Naive thymus-derived CD8-positive, alpha-beta T cell (primary cell): ENCODE measurements around the gene MROH7. TPM values are rescaled to one million over a fixed set of nuclear protein-coding genes. Genes with fewer than 3 reads are reported as not detected.
A peak's percentile ranks its signal among the peaks of the same experiment; 100 is the strongest.

Source experiments
- ATAC-seq, 2 donors: fragments of 150-1000 bp; cut with Tn5 transposase in 1 of 2; sonication (Bioruptor Pico), chemical (Tn5 transposase) in 1 of 2; 1 replicate in 1 of 2; 2 replicates in 1 of 2; pipeline ENCODE4 v1.10.0; 2021; ENCODE audit warnings: mild to moderate bottlenecking in 2 of 2, moderate library complexity in 2 of 2
- POLR2A ChIA-PET: fragments of 350-600 bp; sonication (Branson Sonifier 250); formaldehyde crosslinking; loops from one replicate; lab custom pipeline; 2021; ENCODE audit warnings: antibody characterized with exemption; lab: Charles Lee
- DNase-seq, 10 donors: peaks; one replicate each; pipeline versions ENCODE4 v3.0.0 to v3.0.0-alpha.2; 2020 to 2022
- H3K27ac Mint-ChIP-seq, 10 donors: one replicate each; pipeline ENCODE4 v1.8.0; 2020 to 2022; ENCODE audit warnings: mild to moderate bottlenecking in 10 of 10, mixed read lengths in 10 of 10, moderate library complexity in 4 of 10, inconsistent platforms in 1 of 10
- H3K27me3 Mint-ChIP-seq, 5 donors: one replicate each; pipeline ENCODE4 v1.8.0; 2021 to 2022; ENCODE audit warnings: mixed read lengths in 5 of 5
- H3K36me3 Mint-ChIP-seq, 3 donors: one replicate each; pipeline ENCODE4 v1.8.0; 2020 to 2022; ENCODE audit warnings: mixed read lengths in 3 of 3, mild to moderate bottlenecking in 2 of 3, inconsistent platforms in 1 of 3
- H3K4me1 Mint-ChIP-seq, 4 donors: one replicate each; pipeline ENCODE4 v1.8.0; 2021 to 2022; ENCODE audit warnings: mixed read lengths in 4 of 4
- H3K4me3 Mint-ChIP-seq, 10 donors: one replicate each; pipeline ENCODE4 v1.8.0; 2020 to 2022; ENCODE audit warnings: mild to moderate bottlenecking in 10 of 10, mixed read lengths in 10 of 10, moderate library complexity in 6 of 10, inconsistent platforms in 1 of 10
- H3K9me3 Mint-ChIP-seq, 9 donors: one replicate each; pipeline ENCODE4 v1.8.0; 2020 to 2022; ENCODE audit warnings: mixed read lengths in 9 of 9, mild to moderate bottlenecking in 3 of 9, inconsistent platforms in 1 of 9, moderate library complexity in 1 of 9
- polyA plus RNA-seq, 3 donors: library from polyadenylated mRNA; unstranded; fragments of 300-500 nt; fragmentation: Illumina TruSeq; gene quantifications; one replicate each; pipeline ENCODE4 v1.2.3, GENCODE V29; 2021
- total RNA-seq, 8 experiments: library from RNA in 2 of 8; stranded (reverse) in 2 of 8; gene quantifications; one replicate each; pipeline ENCODE4 v1.2.3 and lab custom pipeline; 2021 to 2026

Gene MROH7
- total and polyA plus RNA-seq, 5 experiments from 2014 or later: 0.18 TPM; not detected in 4

GRCh38 chr1:54604051-54604450 is 37.5 kb upstream of the MROH7 start:
- peaks cover 12 to 26% (median 16%) of the 10 kb centered on the region in 4 donors for H3K4me1 Mint-ChIP-seq
- peak overlapping the region in 9 of 10 donors; percentile 14 to 94 (median 83) for H3K27ac Mint-ChIP-seq
- peak in 1 of 2 donors; percentile 15 for ATAC-seq
- H3K27me3 Mint-ChIP-seq: no peaks in the 10 kb centered on the region
- no peak for DNase-seq
- POLR2A ChIA-PET: interaction anchor here (0.6 kb wide), 2 partner anchors 72 to 491 kb away, joined by 3 to 4 read pairs; no protein-coding TSS in a partner anchor
- H3K4me3 Mint-ChIP-seq: peak overlapping the region in 8 of 10 donors; percentile 7 to 84 (median 63)
- no peaks in the 10 kb centered on the region for H3K9me3 Mint-ChIP-seq
- no peaks in the 10 kb centered on the region for H3K36me3 Mint-ChIP-seq

GRCh38 chr1:54604572-54605370 is 36.8 kb upstream of the MROH7 start:
- POLR2A ChIA-PET: interaction anchor here (0.6 kb wide), 1 partner anchor 492 kb away, joined by 4 read pairs; no protein-coding TSS in a partner anchor
- Mint-ChIP-seq H3K27me3 (no peaks in the 10 kb centered on the region), H3K4me1 (peaks cover 12 to 26% (median 16%) of the 10 kb centered on the region in 4 donors), H3K4me3 (peak overlapping the region in 8 of 10 donors; percentile 7 to 84 (median 63)), H3K9me3 (no peaks in the 10 kb centered on the region), H3K27ac (peak overlapping the region; percentile 14 to 94 (median 82)), H3K36me3 (no peaks in the 10 kb centered on the region)
- peak; percentile 97 to 98 for ATAC-seq
- peak; percentile 4 to 68 (median 36) for DNase-seq

- peak overlapping the region in 3 of 10 donors; percentile 3 to 83 (median 23) for H3K27ac Mint-ChIP-seq
- POLR2A ChIA-PET: no interaction called here
These were observed 35.2 kb upstream of the MROH7 start for GRCh38 chr1:54606096-54606989.

DNA sequence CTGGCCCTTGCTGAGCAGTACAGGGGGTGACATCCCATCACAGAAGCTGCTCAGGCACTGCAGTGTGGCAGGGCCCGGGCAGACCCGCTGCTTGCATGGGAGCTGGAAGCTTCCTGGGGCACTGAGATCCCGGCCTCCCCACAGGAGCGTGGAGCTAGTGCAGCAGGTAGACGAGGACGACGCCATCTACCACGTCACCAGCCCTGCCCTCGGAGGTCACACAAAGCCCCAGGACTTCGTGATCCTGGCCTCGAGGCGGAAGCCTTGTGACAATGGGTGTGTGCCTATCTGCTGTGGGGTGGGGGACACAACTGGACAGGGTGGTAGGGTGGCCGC is 34.6 kb upstream of the MROH7 start:
- no peaks in the 10 kb centered on the region for H3K36me3 Mint-ChIP-seq
- ATAC-seq (no peak), DNase-seq (no peak)
- POLR2A ChIA-PET: no interaction called here
- no peaks in the 10 kb centered on the region for H3K9me3 Mint-ChIP-seq
- no peak overlapping the region for H3K27ac Mint-ChIP-seq
- no peaks in the 10 kb centered on the region for H3K27me3 Mint-ChIP-seq
- H3K4me3 Mint-ChIP-seq: no peak overlapping the region
- H3K4me1 Mint-ChIP-seq: peaks cover 12 to 26% (median 16%) of the 10 kb centered on the region in 4 donors

More at GRCh38 chr1:54606096-54606989, 35.2 kb upstream of the MROH7 start:
- ATAC-seq: no peak
- Mint-ChIP-seq H3K4me1 (peaks cover 12 to 26% (median 16%) of the 10 kb centered on the region in 4 donors), H3K4me3 (no peak overlapping the region), H3K9me3 (no peaks in the 10 kb centered on the region), H3K36me3 (no peaks in the 10 kb centered on the region), H3K27me3 (no peaks in the 10 kb centered on the region)
- no peak for DNase-seq

DNA sequence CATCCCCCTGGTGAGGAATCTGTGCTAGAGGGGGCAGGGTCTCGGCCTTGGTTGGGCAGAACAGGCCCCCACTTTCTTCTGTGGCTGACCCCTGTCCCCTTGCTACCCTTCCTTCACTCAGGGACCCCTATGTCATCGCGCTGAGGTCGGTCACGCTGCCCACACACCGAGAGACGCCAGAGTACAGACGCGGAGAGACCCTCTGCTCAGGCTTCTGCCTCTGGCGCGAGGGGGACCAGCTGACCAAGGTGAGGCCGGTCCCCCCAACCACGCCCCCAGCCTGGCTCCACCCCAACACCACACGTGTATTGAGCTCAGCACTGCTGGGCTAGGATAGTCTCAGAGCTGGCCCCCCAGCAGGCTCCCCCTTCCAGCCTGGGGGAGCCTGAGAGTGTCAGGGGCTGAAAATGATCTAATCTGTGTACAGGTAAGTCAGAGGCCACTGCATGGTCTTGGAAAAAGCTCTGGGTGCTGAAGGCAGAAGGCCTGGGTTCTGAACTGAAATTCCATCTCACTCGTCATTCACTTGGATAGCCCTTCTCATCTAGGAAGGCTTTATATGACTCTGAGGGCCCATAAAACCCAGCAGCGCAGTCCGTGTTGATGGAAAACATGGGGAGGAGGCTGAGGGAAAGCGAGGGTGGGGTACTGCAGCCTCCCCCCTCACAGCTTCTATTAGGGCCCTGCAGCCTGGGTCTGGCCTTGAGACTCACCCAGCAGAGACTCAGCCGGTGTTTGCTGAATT is 33.6 kb upstream of the MROH7 start:
- H3K4me3 Mint-ChIP-seq: no peak overlapping the region

DNA sequence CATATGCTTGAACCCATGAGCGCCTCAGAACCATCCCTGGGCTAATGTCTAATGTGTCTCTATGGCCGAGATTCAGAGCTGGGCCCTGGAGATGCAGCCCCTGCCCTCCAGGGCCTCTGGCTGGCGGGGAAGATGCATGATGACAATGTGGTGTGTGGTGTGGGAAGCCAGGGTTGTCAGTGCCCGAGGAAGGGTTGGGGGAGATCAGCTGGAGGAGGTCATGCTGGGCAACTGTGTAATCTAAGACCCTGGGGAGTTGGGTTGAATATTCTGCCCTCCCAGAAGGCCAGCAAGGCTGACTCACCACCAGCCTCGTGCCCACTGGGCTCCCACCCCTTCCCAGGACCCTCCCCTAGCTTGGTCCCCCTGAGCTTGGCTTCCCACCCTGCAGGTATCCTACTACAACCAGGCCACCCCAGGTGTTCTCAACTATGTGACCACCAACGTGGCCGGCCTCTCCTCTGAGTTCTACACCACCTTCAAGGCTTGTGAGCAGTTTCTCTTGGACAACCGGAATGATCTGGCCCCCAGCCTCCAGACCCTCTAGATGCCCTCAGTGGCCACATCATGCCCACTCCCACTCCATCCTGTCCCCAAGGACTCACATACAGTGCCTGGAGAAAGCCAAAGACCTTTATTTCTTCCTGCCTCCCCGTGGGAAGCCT is 32.9 kb upstream of the MROH7 start:
- H3K36me3 Mint-ChIP-seq: no peaks in the 10 kb centered on the region
- DNase-seq: no peak
- POLR2A ChIA-PET: no interaction called here
- H3K27ac Mint-ChIP-seq: no peak overlapping the region
- no peaks in the 10 kb centered on the region for H3K9me3 Mint-ChIP-seq
- no peaks in the 10 kb centered on the region for H3K27me3 Mint-ChIP-seq
- no peak overlapping the region for H3K4me3 Mint-ChIP-seq
- ATAC-seq: no peak
- H3K4me1 Mint-ChIP-seq: peaks cover 12 to 26% (median 16%) of the 10 kb centered on the region in 4 donors

More for the DNA sequence above, 33.6 kb upstream of the MROH7 start:
- DNase-seq: no peak
- no peak for ATAC-seq
- Mint-ChIP-seq H3K27ac (peak overlapping the region in 2 of 10 donors; percentile 43 to 79), H3K36me3 (no peaks in the 10 kb centered on the region), H3K4me1 (peaks cover 12 to 26% (median 16%) of the 10 kb centered on the region in 4 donors), H3K27me3 (no peaks in the 10 kb centered on the region), H3K9me3 (no peaks in the 10 kb centered on the region)
- POLR2A ChIA-PET: interaction anchor here (0.6 kb wide), 1 partner anchor 150 kb away, joined by 6 read pairs; no protein-coding TSS in a partner anchor

DNA sequence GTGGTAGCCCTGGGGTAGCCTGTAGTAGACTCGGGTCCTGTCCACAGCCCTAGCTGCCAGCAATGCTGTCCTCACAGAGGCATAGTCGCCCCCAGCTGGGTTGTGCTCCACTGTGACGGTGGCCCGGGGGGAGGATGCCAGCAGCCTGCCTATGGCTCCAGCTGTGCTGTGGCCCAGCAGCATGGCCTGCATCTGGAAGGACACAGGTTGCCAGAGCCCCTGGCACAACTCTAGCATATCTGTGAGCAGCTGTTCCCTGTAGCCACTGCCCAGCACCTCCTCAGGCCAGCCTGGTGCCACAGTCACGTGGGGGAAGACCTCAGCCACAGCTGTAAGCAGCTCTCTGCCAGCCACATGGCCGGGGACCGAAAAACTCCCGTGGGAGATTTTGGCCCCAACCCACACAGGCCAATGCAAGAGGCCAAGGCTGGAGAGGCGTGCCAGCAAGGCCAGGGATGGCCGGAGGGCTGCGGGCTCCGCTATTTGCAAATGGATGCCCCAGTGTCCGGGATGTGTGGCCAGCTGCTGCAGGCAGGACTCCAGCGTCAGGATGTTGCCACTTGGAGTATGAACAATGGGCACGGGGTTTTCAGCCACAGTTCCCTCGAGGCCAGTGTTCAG is 32.2 kb upstream of the MROH7 start:
- ATAC-seq: no peak
- no peaks in the 10 kb centered on the region for H3K9me3 Mint-ChIP-seq
- no peaks in the 10 kb centered on the region for H3K27me3 Mint-ChIP-seq
- H3K27ac Mint-ChIP-seq: no peak overlapping the region
- no peak overlapping the region for H3K4me3 Mint-ChIP-seq
- H3K36me3 Mint-ChIP-seq: no peaks in the 10 kb centered on the region
- POLR2A ChIA-PET: no interaction called here
- DNase-seq: no peak
- peaks cover 9 to 18% (median 10%) of the 10 kb centered on the region in 4 donors for H3K4me1 Mint-ChIP-seq

GRCh38 chr1:54610048-54610447 is 31.5 kb upstream of the MROH7 start:
- POLR2A ChIA-PET: no interaction called here
- H3K36me3 Mint-ChIP-seq: no peaks in the 10 kb centered on the region
- no peak for DNase-seq
- peaks cover 2 to 12% (median 4%) of the 10 kb centered on the region in 4 donors for H3K4me1 Mint-ChIP-seq
- no peak overlapping the region for H3K4me3 Mint-ChIP-seq
- no peaks in the 10 kb centered on the region for H3K9me3 Mint-ChIP-seq
- no peak overlapping the region for H3K27ac Mint-ChIP-seq
- no peaks in the 10 kb centered on the region for H3K27me3 Mint-ChIP-seq
- no peak for ATAC-seq

DNA sequence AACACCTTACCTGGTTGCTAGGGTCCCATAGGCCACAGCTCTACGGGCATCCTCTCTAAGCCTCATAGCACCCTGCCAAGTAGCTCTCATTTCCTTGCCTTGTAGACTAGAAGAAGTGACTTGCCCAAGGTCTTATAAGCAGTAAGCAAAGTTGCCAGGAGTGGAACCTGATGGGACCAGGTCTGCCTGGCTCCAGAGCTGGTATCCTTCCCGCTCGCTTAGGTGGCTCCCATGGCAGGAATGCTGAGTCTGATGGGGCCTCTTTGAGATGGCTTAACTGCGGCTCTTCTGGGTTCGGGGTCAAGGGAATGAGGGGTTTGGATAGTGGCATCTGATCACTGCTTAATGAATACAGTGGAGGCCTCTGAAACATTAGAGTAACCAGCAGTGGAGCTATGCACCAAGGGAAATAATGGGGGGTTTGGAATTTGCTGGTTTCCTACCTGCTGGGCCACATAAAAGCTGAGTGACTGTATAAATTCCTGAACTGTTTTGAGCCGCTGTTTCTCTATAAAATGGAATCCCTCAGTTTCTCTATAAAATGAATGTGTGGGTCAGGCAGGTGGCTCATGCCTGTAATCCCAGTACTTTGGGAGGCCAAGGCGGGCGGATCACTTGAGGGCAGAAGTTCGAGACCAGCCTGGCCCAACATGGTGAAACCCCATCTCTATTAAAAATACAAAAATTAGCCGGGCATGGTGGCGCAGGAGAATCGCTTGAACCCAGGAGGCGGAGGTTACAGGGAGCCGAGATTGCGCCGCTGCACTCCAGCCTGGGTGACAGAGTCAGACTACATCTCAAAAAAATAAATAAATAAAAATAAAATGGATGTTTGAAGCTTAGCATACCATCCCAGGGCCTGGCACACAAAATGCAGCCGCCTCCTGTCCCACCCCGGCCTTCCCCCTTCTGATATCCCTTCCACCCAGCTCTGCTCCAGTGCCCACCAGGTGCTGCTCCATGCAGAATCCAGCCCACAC is 30.7 kb upstream of the MROH7 start:
- peaks cover 0 to 4% (median 0%) of the 10 kb centered on the region in 4 donors for H3K4me1 Mint-ChIP-seq
- DNase-seq (no peak), ATAC-seq (no peak)
- no peak overlapping the region for H3K4me3 Mint-ChIP-seq
- H3K36me3 Mint-ChIP-seq: no peaks in the 10 kb centered on the region
- H3K27me3 Mint-ChIP-seq: no peaks in the 10 kb centered on the region
- POLR2A ChIA-PET: no interaction called here
- H3K27ac Mint-ChIP-seq: no peak overlapping the region
- no peaks in the 10 kb centered on the region for H3K9me3 Mint-ChIP-seq

- H3K4me1 Mint-ChIP-seq: no peaks in the 10 kb centered on the region
- POLR2A ChIA-PET: no interaction called here
- H3K36me3 Mint-ChIP-seq: no peaks in the 10 kb centered on the region
- ATAC-seq (no peak), DNase-seq (no peak)
- no peaks in the 10 kb centered on the region for H3K27me3 Mint-ChIP-seq
- no peak overlapping the region for H3K27ac Mint-ChIP-seq
- no peaks in the 10 kb centered on the region for H3K9me3 Mint-ChIP-seq
- H3K4me3 Mint-ChIP-seq: no peak overlapping the region
These were observed 30.0 kb upstream of the MROH7 start for GRCh38 chr1:54611621-54612020.

- Mint-ChIP-seq H3K27me3 (no peaks in the 10 kb centered on the region), H3K4me1 (no peaks in the 10 kb centered on the region), H3K36me3 (no peaks in the 10 kb centered on the region), H3K4me3 (no peak overlapping the region), H3K27ac (no peak overlapping the region), H3K9me3 (no peaks in the 10 kb centered on the region)
- no peak for ATAC-seq
- DNase-seq: no peak
- POLR2A ChIA-PET: no interaction called here
These were observed 27.6 kb upstream of the MROH7 start for GRCh38 chr1:54614024-54614423.
